Muscle layer of colon (tissue), 2 donors: Measurements from ENCODE around the gene OAT.
A peak's percentile ranks its signal among the peaks of the same experiment; 100 is the strongest.

ENCODE experiments used
- H3K27ac ChIP-seq: one replicate; pipeline ENCODE4 v1.7.0; 2013; ENCODE audit warnings: low read depth, mild to moderate bottlenecking, low read length, moderate library complexity
- H3K27me3 ChIP-seq, 2 donors: one replicate each; pipeline ENCODE4 v1.7.0; 2013; ENCODE audit warnings: low read length in 2 of 2, mild to moderate bottlenecking in 2 of 2; ENCODE audit not compliant: insufficient read depth in 2 of 2, control insufficient read depth in 1 of 2
- H3K36me3 ChIP-seq: one replicate; pipeline ENCODE4 v1.7.0; 2013; ENCODE audit warnings: mild to moderate bottlenecking, low read length; ENCODE audit not compliant: insufficient read depth
- H3K4me1 ChIP-seq: one replicate; pipeline ENCODE4 v1.7.0; 2013; ENCODE audit warnings: mild to moderate bottlenecking, low read length; ENCODE audit not compliant: insufficient read depth
- H3K4me3 ChIP-seq, 2 donors: one replicate each; pipeline ENCODE4 v1.7.0; 2013; ENCODE audit warnings: low read length in 2 of 2, low read depth in 1 of 2, mild to moderate bottlenecking in 1 of 2, moderate library complexity in 1 of 2
- H3K9ac ChIP-seq: one replicate; pipeline ENCODE4 v1.7.0; 2013; ENCODE audit warnings: low read length
- H3K9me3 ChIP-seq: one replicate; pipeline ENCODE4 v1.7.0; 2013; ENCODE audit warnings: mild to moderate bottlenecking, low read length
- donor health status: abdominal sarcoma.
- donor health status: Adenocarcinoma of cecum.

The OAT gene

DNA sequence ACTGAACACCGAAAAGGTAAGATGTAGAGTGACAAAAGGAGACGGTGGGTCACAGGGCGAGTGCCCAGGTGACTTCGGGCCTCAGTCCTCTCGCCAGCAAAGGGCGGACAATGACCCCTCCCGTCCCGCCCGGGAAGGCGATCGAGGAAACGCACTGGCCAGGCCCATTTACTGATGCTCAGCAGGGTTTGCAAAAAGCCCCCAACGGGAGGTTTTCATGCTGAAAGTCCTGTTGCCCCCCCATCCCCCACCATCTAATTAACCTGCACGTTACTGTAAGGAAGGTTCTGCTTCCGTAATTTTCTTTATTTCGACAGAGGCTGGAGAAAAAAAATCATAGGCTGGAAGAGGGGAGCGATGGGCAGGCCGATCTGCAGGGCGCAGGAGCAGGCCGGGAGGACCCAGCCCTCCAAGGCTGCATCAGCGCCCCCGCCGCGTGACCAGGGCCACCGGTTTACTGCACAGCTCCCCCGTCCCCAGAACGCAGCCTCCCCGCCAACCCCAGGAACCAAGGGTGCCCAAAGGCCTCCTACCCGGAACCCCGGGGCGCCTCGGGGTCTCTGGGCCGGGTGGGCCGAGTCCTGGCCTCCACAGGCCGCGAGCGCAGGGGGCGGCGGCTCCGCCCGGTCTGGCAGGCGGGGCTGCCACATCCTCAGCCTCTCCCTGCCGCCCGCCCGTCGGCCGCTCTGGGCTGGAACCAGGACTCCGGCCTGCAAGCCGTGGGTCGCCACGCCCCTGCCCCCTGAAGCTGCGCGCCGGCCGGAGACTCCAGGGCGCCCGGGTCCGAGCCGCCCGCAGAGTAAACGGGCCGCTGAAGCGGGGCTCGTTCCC, 613 bp downstream of the OAT start:
- Histone ChIP-seq H3K36me3 (no peaks in the 10 kb centered on the region), H3K9me3 (no peaks in the 10 kb centered on the region), H3K4me3 (peak overlapping the region; percentile 60 to 75), H3K4me1 (peaks cover 43% of the 10 kb centered on the region), H3K9ac (peak overlapping the region; percentile 68), H3K27ac (peak overlapping the region; percentile 97), H3K27me3 (no peaks in the 10 kb centered on the region)

DNA sequence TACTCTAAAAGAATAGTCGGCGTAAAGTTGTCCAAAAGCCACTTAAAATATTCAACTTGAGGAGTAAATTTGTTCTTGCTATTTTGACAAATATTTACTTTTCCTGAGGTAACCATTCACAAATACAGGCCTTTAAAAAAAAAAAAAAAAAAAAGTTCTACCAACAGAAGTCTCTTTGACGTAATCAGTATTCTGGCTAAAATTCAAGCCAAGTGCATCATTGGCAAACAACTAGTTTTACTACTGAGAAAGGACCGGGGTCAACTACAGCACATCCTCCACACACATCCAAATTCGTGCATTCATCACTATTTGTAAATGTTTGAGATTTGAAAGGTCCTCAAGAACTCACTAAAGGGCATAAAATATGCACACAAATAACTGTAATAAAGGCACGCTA, 2.0 kb downstream of the OAT start:
- Histone ChIP-seq H3K27ac (no peak overlapping the region), H3K4me3 (no peak overlapping the region)

GRCh38 chr10:124415210-124415609, 3.5 kb downstream of the OAT start:
- Histone ChIP-seq H3K9me3 (no peaks in the 10 kb centered on the region), H3K27ac (peak overlapping the region; percentile 3), H3K27me3 (no peaks in the 10 kb centered on the region), H3K9ac (no peak overlapping the region), H3K4me3 (no peak overlapping the region), H3K36me3 (peaks cover 4% of the 10 kb centered on the region), H3K4me1 (peaks cover 43% of the 10 kb centered on the region)

More for the DNA sequence above, 2.0 kb downstream of the OAT start:
- H3K4me1 ChIP-seq = peaks cover 43% of the 10 kb centered on the region
- no peaks in the 10 kb centered on the region for H3K27me3 ChIP-seq
- H3K36me3 ChIP-seq = no peaks in the 10 kb centered on the region
- no peak overlapping the region for H3K9ac ChIP-seq
- no peaks in the 10 kb centered on the region for H3K9me3 ChIP-seq

DNA sequence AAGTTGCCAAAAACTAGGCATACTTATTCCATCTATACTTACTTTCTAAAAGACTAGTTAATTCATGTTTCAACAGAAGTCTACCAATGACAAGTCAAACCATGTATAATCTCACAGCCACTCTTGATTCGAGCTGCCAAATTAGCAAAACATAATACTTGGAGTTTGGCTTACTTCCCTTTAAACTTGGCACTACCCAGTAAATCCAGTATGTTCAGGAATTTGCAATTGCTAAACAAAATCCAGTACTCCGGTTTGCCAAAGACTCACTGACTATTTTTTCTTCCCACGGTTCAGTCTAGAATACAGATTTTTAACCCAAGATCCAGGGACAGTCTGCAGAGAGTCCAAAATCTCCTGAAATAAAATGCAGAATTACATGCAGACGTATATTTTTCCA, 4.6 kb downstream of the OAT start:
- Histone ChIP-seq H3K36me3 (peaks cover 4% of the 10 kb centered on the region), H3K27ac (no peak overlapping the region), H3K4me1 (peaks cover 43% of the 10 kb centered on the region), H3K4me3 (no peak overlapping the region), H3K9ac (no peak overlapping the region), H3K9me3 (no peaks in the 10 kb centered on the region), H3K27me3 (no peaks in the 10 kb centered on the region)

- no peaks in the 10 kb centered on the region for H3K27me3 ChIP-seq
- H3K36me3 ChIP-seq = peaks cover 32% of the 10 kb centered on the region
- H3K4me1 ChIP-seq = peaks cover 14% of the 10 kb centered on the region
- no peak overlapping the region for H3K27ac ChIP-seq
- H3K4me3 ChIP-seq = no peak overlapping the region
- H3K9ac ChIP-seq = no peak overlapping the region
- H3K9me3 ChIP-seq = no peaks in the 10 kb centered on the region
Observed at GRCh38 chr10:124409696-124410095, 9.0 kb downstream of the OAT start.

DNA sequence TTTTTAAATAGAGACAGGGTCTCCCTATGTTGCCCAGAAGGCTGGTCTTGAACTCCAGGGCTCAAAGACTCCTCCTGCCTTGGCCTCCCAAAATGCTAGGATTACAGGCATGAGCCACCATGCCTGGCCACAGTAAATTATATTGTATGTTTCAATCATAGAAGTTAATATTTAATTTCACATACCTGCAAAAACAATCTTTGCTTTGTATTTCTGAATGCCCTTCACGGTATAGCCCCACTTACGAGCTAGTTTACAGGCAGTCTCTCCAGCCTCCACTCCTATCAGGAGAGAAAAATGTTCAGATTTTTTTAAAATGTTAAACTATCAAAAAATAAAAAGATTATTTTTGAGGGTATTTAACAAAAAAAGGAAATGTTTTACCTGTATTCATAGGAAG, 10.4 kb downstream of the OAT start:
- H3K36me3 ChIP-seq = peaks cover 43% of the 10 kb centered on the region
- H3K4me3 ChIP-seq = no peak overlapping the region
- no peaks in the 10 kb centered on the region for H3K9me3 ChIP-seq
- no peak overlapping the region for H3K9ac ChIP-seq
- H3K4me1 ChIP-seq = peaks cover under 1% of the 10 kb centered on the region
- no peaks in the 10 kb centered on the region for H3K27me3 ChIP-seq
- no peak overlapping the region for H3K27ac ChIP-seq

GRCh38 chr10:124407456-124407855, 11.3 kb downstream of the OAT start:
- Histone ChIP-seq H3K27ac (no peak overlapping the region), H3K9me3 (no peaks in the 10 kb centered on the region), H3K4me3 (no peak overlapping the region), H3K4me1 (no peaks in the 10 kb centered on the region), H3K27me3 (no peaks in the 10 kb centered on the region), H3K36me3 (peaks cover 52% of the 10 kb centered on the region), H3K9ac (no peak overlapping the region)

- Histone ChIP-seq H3K27me3 (no peaks in the 10 kb centered on the region), H3K9me3 (no peaks in the 10 kb centered on the region), H3K27ac (no peak overlapping the region), H3K36me3 (peaks cover 76% of the 10 kb centered on the region), H3K4me1 (no peaks in the 10 kb centered on the region), H3K9ac (no peak overlapping the region), H3K4me3 (no peak overlapping the region)
Observed at GRCh38 chr10:124403548-124403947, 15.2 kb downstream of the OAT start.

DNA sequence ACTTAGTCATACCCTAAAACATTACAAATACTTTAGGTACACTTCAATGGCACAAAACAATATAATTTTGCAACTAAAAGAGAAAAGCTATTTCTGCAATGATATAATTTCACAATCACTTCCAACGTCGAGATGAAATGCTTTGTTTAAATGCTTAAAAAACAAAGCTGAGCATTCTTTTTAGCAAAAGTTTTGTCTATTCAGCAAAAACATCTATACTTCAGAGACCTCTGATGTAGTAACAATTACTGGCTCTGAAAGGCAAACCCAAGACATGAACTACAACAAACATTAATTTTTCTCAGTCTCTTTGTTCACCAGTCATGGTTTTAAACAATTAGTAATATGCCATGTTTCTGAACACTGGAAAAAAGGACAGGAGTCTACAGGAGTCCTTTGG, 16.4 kb downstream of the OAT start:
- no peaks in the 10 kb centered on the region for H3K4me1 ChIP-seq
- H3K4me3 ChIP-seq = no peak overlapping the region
- H3K27me3 ChIP-seq = no peaks in the 10 kb centered on the region
- peaks cover 75% of the 10 kb centered on the region for H3K36me3 ChIP-seq
- no peak overlapping the region for H3K27ac ChIP-seq
- H3K9ac ChIP-seq = no peak overlapping the region
- H3K9me3 ChIP-seq = no peaks in the 10 kb centered on the region

- Histone ChIP-seq H3K36me3 (peaks cover 73% of the 10 kb centered on the region), H3K4me3 (no peak overlapping the region), H3K27ac (no peak overlapping the region), H3K4me1 (no peaks in the 10 kb centered on the region), H3K9ac (no peak overlapping the region), H3K9me3 (no peaks in the 10 kb centered on the region), H3K27me3 (no peaks in the 10 kb centered on the region)
Observed at GRCh38 chr10:124401633-124402032, 17.1 kb downstream of the OAT start.

GRCh38 chr10:124394583-124394982, 24.1 kb downstream of the OAT start:
- Histone ChIP-seq H3K4me1 (peaks cover under 1% of the 10 kb centered on the region), H3K4me3 (no peak overlapping the region), H3K9me3 (no peaks in the 10 kb centered on the region), H3K36me3 (peaks cover 12% of the 10 kb centered on the region), H3K27ac (no peak overlapping the region), H3K27me3 (no peaks in the 10 kb centered on the region), H3K9ac (no peak overlapping the region)
